B cell (primary cell): ENCODE results near the gene SIRT3.

Experiments
- EZH2 ChIP-seq: IDR thresholded peaks from 2 replicates; pipeline ENCODE4 v1.6.1; 2012; ENCODE audit warnings: borderline replicate concordance, low read depth, mild to moderate bottlenecking, moderate library complexity, low read length; ENCODE audit not compliant: insufficient read depth, poor library complexity, severe bottlenecking
- TF ChIP-seq, protein P1 (sequence below): fragments of 200-600 bp; IDR thresholded peaks from one replicate; pipeline ENCODE4 v1.8.0; 2022; ENCODE audit warnings: antibody characterized with exemption, mild to moderate bottlenecking

DNA sequence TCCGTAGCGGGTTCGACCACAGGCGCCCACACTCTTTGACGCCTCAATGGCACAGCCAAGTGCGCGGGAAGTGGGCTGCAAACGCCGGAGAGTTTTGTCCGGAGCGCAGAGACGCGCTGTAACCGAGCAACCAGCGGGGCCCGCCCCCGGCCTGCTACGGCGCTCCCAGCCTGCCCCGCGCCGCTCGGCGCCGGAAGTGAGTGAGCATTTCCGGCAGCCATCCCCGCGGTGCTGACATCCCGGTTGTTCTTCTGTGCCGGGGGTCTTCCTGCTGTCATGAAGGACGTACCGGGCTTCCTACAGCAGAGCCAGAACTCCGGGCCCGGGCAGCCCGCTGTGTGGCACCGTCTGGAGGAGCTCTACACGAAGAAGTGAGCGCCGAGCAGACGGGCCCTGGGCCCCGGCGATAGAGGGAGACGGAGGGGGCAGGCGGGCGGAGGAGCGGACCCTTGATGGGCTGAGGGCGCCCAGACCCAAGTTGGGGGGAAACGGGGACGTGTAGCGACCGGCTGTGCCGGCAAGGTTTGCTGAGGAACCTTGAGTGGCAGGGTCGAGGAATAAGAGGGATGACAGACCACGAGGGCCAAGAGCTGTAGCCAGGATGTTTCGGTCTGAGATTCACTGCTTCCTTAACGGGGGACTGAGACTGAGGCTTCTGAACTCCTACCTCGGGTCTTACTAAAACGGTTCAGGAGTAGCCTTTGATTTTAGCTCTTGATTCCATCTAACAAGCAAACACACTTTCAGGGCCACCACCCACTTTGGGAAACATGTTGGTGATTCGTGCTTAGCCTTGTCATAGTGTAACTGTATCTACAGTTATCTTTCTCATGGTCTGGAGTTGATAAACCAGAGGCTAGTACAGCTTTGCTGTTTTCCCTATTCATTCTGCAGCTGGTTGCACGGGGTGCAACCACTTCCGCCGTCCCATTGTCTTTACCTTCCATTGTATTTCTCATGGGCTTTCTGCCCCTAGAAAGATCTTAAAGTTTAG is 929 bp upstream of the SIRT3 start, which contains the start of gene PSMD13:
- TF ChIP-seq, protein P1, sequence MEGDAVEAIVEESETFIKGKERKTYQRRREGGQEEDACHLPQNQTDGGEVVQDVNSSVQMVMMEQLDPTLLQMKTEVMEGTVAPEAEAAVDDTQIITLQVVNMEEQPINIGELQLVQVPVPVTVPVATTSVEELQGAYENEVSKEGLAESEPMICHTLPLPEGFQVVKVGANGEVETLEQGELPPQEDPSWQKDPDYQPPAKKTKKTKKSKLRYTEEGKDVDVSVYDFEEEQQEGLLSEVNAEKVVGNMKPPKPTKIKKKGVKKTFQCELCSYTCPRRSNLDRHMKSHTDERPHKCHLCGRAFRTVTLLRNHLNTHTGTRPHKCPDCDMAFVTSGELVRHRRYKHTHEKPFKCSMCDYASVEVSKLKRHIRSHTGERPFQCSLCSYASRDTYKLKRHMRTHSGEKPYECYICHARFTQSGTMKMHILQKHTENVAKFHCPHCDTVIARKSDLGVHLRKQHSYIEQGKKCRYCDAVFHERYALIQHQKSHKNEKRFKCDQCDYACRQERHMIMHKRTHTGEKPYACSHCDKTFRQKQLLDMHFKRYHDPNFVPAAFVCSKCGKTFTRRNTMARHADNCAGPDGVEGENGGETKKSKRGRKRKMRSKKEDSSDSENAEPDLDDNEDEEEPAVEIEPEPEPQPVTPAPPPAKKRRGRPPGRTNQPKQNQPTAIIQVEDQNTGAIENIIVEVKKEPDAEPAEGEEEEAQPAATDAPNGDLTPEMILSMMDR: no peak
- no peak for TF ChIP-seq EZH2
